ENCODE results near the gene POU1F1. TPM values are rescaled to one million over a fixed set of nuclear protein-coding genes. Genes with fewer than 3 reads are reported as not detected.
A peak's percentile ranks its signal among the peaks of the same experiment; 100 is the strongest.
"Not testable (repeated sequence)": the region's sequence is repeated elsewhere in the genome, so short reads cannot be mapped to it uniquely, and the experiment has no call there.

POU1F1 gene
- total RNA-seq, 1 experiment from 2014 or later = not detected

DNA sequence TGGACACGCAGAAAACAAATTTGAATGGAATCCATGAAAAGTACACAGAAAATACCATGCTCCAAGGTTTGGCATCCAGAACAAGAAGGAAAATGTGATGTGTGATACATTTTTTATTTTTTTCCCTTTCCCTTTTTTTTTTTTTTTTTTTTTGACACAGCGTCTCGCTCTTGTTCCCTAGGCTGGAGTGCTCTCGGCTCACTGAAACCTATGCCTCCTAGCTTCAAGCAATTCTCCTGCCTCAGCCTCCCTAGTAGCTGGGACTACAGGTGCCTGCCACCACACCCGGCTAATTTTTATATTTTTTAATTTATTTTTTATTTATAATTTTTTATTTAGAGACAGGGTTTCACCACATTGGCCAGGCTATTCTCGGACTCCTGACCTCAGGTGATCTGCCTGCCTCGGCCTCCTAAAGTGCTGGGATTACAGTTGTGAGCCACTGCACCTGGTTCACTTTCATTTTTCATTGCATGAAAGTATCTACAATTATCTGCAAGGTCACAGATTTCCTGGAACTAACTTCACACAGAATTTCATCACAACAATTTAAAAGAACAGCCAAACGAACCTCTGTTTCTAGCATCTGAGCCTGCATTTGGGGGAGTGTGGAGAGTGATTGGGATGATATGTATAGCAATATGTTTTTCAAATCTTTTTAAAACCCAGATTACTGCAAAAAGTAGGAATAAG is 8.3 kb downstream of the POU1F1 start:
- no peak for DNase-seq (ENCODE audit: low spot score)
- in situ Hi-C loops (cut with HindIII; ENCODE audit: low sequenced_read_pairs) = no loop called here

DNA sequence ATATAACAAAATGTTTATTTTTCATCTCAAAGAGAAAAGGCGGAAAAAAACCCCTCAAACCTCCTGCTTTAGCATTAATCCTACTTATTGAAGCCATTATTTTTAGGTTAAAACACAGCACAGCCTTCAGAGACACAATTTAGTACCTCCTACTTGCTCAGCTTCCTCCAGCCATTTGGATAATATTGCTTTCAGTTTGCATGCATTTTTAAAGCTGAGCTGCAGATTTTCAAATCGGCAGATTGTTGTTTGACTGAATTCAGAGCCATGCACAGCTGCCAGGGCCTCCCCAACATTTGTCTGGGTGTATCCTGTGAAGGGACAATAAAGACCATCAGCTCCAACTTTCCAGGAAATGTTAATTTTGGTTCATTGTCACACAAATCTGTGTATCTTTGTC is 14.5 kb downstream of the POU1F1 start:
- DNase-seq (ENCODE audit: low spot score) = no peak
- in situ Hi-C loops (cut with HindIII; ENCODE audit: low sequenced_read_pairs) = no loop called here

DNA sequence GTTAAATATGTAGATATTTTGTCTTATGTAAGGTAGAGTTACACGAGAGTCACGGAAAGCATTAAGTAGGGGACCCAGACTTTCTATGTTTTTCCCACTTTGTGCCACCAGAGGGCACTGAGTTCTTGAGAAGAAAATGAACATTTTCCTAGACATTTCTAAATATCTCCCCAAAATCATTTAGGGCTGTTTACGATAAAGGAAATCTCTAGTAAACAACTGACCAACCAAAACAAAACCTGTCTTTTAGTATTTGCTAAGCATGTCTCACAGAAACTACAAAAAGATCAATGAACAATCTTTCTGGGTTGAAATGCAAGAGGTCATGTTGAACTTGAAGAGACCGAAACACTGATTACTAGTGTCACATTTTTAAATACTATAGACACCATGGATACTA is 16.1 kb downstream of the POU1F1 start:
- in situ Hi-C loops (cut with HindIII; ENCODE audit: low sequenced_read_pairs) = no loop called here
- DNase-seq (ENCODE audit: low spot score) = peak; percentile 50

DNA sequence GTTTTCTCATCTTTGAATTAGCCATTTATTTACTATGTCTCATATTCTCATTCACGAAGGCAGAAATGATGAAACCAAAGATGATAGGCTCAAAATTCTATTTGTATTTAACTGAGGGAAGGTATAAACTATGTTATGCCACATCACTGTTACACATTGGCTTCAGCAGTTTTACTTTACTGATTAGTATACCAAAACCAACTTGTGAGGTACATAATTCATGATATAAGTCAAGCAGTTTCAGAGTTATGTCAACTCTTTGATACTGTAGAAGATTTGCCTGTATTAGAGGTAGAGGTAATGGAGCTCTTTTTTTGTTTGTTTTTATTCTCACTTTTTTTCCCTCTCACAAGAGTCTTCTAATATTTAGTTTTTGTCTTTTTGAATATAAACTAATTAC is 26.4 kb downstream of the POU1F1 start:
- in situ Hi-C loops (cut with HindIII; ENCODE audit: low sequenced_read_pairs) = no loop called here
- no peak for DNase-seq (ENCODE audit: low spot score)

- in situ Hi-C loops (cut with HindIII; ENCODE audit: low sequenced_read_pairs) = no loop called here
Measured at GRCh38 chr3:87248831-87249230, 27.6 kb downstream of the POU1F1 start.

DNA sequence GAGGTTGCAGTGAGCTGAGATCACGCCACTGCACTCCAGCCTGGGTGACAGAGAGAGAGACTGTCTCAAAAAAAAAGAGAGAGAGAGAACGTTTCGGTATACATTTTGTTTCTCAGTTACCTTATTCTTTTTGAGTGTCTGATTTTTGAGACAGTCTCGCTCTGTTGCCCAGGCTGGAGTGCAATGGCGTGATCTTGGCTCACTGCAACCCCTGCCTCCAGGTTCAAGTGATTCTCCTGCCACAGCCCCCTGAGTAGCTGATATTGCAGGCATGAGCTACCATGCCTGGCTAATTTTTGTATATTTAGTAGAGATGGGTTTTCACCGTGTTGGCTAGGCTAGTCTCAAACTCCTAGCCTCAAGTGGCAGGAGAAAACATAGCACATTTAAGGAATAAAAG is 28.2 kb downstream of the POU1F1 start:
- in situ Hi-C loops (cut with HindIII; ENCODE audit: low sequenced_read_pairs); DNase-seq (ENCODE audit: low spot score): not testable (repeated sequence)

More at GRCh38 chr3:87248831-87249230, 27.6 kb downstream of the POU1F1 start:
- DNase-seq (ENCODE audit: low spot score) = no peak

- in situ Hi-C loops (cut with HindIII; ENCODE audit: low sequenced_read_pairs) = no loop called here
- no peak for DNase-seq (ENCODE audit: low spot score)
Measured at GRCh38 chr3:87247430-87247773, 29.0 kb downstream of the POU1F1 start.

DNA sequence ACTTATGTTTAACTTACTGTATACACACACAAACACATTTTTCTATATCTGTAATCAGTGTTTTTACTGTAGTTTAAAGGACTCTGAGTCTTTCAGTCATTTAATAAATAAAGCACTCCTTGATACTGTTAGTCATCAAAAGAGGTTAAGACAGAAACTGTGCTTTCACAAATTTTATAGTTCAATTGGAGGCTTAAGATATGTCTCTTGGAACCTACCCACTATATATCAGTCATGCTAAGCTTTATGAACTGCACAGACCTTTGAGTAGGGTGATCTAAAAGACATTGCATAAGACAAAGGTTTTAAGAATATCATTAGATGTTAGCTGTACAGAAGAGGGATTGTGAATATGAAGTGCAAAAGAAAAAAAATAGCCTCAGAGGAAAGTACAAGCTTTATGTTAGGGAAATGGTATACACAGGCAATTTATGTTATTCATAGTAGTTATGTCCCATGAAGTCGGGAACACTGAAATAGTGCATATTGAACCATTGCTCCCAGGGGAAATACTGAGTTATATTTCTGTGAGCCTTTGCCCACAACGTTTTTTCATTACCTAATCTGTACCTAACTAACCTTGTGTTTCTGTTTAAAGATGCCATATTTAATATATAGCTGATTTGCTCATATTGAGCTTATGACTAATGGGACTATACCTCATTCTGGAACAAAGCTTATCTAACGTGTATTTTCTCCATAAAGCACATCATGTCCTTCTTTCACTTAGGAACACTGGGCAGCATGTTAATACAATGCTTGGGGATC is 29.5 kb downstream of the POU1F1 start:
- in situ Hi-C loops (cut with HindIII; ENCODE audit: low sequenced_read_pairs) = no loop called here
- no peak for DNase-seq (ENCODE audit: low spot score)

GRCh38 chr3:87236093-87236492 is 40.3 kb downstream of the POU1F1 start:
- in situ Hi-C loops (cut with HindIII; ENCODE audit: low sequenced_read_pairs) = no loop called here
- DNase-seq (ENCODE audit: low spot score) = no peak

- DNase-seq (ENCODE audit: low spot score) = no peak
- in situ Hi-C loops (cut with HindIII; ENCODE audit: low sequenced_read_pairs) = no loop called here
Measured at GRCh38 chr3:87233805-87234204, 42.6 kb downstream of the POU1F1 start.

DNA sequence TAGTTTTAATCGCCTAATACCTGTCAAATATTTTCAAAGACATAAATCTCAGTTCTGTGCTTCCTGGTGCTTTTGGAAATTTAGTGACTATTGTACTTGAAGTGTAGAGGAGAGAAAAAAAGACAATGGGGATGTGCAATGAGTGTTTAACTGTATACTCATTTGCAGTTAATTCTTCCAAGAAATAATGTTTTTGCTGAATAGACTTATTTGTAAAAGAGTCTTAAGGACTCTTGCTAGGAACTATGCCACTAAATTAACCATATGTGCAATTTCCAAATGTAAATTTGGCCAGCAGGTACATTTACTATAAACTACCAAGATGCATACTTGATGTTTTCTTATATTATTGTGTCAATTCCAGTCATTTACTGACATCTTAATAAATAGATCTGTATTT is 47.3 kb downstream of the POU1F1 start:
- in situ Hi-C loops (cut with HindIII; ENCODE audit: low sequenced_read_pairs) = no loop called here
- DNase-seq (ENCODE audit: low spot score) = no peak

GRCh38 chr3:87228316-87228715 is 48.1 kb downstream of the POU1F1 start:
- DNase-seq (ENCODE audit: low spot score) = no peak
- in situ Hi-C loops (cut with HindIII; ENCODE audit: low sequenced_read_pairs) = no loop called here

- DNase-seq (ENCODE audit: low spot score) = no peak
- in situ Hi-C loops (cut with HindIII; ENCODE audit: low sequenced_read_pairs) = no loop called here
Measured at GRCh38 chr3:87227835-87228144, 48.6 kb downstream of the POU1F1 start.

- DNase-seq (ENCODE audit: low spot score) = peak; percentile 92
- in situ Hi-C loops (cut with HindIII; ENCODE audit: low sequenced_read_pairs) = no loop called here
Measured at GRCh38 chr3:87227104-87227834, 49.1 kb downstream of the POU1F1 start, which contains the start of gene CHMP2B. TSS of gene CHMP2B (plus strand) at chr3:87227309. CDS start at chr3:87227523, 214 bp downstream.

GRCh38 chr3:87225659-87226058 is 50.7 kb downstream of the POU1F1 start:
- peak; percentile 50 for DNase-seq (ENCODE audit: low spot score)
- in situ Hi-C loops (cut with HindIII; ENCODE audit: low sequenced_read_pairs) = no loop called here

DNA sequence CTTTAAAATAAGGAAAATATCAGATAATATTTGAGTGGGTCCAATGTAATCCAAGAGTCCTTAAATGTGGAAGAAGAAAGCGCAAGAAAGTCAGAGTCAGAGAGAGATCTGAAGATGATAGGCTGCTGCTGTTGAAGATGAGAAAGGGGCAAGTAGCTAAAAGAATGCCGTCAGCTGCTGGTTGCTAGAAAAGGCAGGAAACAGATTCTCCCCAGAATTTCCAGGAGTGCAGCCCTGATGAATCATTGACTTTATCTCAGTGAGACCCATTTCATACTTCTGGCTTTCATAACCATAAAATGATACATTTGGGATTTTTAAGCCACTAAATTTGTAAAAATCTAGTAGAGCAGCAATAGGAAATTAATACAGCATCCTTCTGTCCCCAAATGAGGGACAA is 56.8 kb downstream of the POU1F1 start:
- in situ Hi-C loops (cut with HindIII; ENCODE audit: low sequenced_read_pairs) = no loop called here
- DNase-seq (ENCODE audit: low spot score) = no peak

GRCh38 chr3:87218560-87218959 is 57.8 kb downstream of the POU1F1 start:
- in situ Hi-C loops (cut with HindIII; ENCODE audit: low sequenced_read_pairs) = no loop called here
- DNase-seq (ENCODE audit: low spot score) = no peak

Data from G401 (cell line).